ENCODE data around the gene PPP3CA. TPM values are rescaled to one million over a fixed set of nuclear protein-coding genes. Genes with fewer than 3 reads are reported as not detected.
A peak's percentile ranks its signal among the peaks of the same experiment; 100 is the strongest.

The PPP3CA gene
- total RNA-seq, 1 donor from 2014 or later: 36.5 TPM

DNA sequence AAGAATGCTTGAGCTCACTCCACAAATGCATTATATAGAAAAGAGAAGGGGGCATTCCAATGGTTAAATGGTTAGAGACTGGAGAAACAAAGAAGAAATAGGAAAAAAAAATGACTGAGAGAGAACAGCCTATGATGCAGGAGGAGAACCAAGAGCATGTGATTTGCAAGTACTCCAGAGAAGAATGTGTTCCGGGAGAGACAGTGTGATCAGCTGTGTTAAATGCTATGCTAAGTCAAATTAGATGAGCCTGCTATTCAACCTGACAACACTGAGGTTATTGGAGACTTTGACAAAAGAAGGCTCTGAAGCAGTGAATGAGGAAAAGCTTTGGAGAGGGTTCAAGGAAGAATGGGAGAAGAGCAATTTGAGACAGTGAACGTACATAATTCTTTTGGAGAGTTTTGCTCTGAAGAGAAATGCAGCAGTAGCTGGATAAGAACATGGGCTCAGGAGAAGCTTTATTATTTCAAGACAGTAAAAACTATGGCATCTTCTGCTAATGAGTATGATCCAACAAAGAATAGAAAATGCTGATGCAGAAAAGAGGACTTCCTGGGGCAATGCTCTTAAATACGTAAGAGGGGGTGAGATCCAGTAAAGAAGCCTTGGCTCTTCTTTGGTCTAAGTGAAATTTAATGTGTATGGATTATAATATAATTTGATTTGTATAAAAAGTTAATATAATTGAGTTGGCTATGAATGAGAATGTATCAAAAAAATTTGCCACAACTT lies 66.3 kb downstream of the PPP3CA start:
- Mint-ChIP-seq H3K27me3 (ENCODE audit: low read depth) (no peaks in the 10 kb centered on the region), H3K4me3 (ENCODE audit: unreplicated experiment) (no peak overlapping the region), H3K4me1 (ENCODE audit: low read depth) (peaks cover 44% of the 10 kb centered on the region), H3K27ac (ENCODE audit: unreplicated experiment) (no peak overlapping the region), H3K9me3 (ENCODE audit: low read depth) (peaks cover 3% of the 10 kb centered on the region), H3K36me3 (ENCODE audit: low read depth) (no peaks in the 10 kb centered on the region)
- no peak for DNase-seq (ENCODE audit: low spot score)
- TF ChIP-seq, protein P1, sequence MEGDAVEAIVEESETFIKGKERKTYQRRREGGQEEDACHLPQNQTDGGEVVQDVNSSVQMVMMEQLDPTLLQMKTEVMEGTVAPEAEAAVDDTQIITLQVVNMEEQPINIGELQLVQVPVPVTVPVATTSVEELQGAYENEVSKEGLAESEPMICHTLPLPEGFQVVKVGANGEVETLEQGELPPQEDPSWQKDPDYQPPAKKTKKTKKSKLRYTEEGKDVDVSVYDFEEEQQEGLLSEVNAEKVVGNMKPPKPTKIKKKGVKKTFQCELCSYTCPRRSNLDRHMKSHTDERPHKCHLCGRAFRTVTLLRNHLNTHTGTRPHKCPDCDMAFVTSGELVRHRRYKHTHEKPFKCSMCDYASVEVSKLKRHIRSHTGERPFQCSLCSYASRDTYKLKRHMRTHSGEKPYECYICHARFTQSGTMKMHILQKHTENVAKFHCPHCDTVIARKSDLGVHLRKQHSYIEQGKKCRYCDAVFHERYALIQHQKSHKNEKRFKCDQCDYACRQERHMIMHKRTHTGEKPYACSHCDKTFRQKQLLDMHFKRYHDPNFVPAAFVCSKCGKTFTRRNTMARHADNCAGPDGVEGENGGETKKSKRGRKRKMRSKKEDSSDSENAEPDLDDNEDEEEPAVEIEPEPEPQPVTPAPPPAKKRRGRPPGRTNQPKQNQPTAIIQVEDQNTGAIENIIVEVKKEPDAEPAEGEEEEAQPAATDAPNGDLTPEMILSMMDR (IDR thresholded peaks at IDR 0.05): no peak

- Mint-ChIP-seq H3K27ac (ENCODE audit: unreplicated experiment) (peak overlapping the region; percentile 68), H3K27me3 (ENCODE audit: low read depth) (no peaks in the 10 kb centered on the region), H3K36me3 (ENCODE audit: low read depth) (no peaks in the 10 kb centered on the region), H3K9me3 (ENCODE audit: low read depth) (peaks cover 3% of the 10 kb centered on the region), H3K4me1 (ENCODE audit: low read depth) (peaks cover 49% of the 10 kb centered on the region), H3K4me3 (ENCODE audit: unreplicated experiment) (no peak overlapping the region)
- DNase-seq (ENCODE audit: low spot score): no peak
- TF ChIP-seq, protein P1 (IDR thresholded peaks at IDR 0.05): no peak
Measured at GRCh38 chr4:101279377-101279871, 67.9 kb downstream of the PPP3CA start.

- H3K4me1 Mint-ChIP-seq (ENCODE audit: low read depth): peaks cover 47% of the 10 kb centered on the region
- no peaks in the 10 kb centered on the region for H3K36me3 Mint-ChIP-seq (ENCODE audit: low read depth)
- no peak overlapping the region for H3K4me3 Mint-ChIP-seq (ENCODE audit: unreplicated experiment)
- no peaks in the 10 kb centered on the region for H3K27me3 Mint-ChIP-seq (ENCODE audit: low read depth)
- TF ChIP-seq, protein P1 (IDR thresholded peaks at IDR 0.05): peak; percentile 10
- no peak for DNase-seq (ENCODE audit: low spot score)
- peaks cover 3% of the 10 kb centered on the region for H3K9me3 Mint-ChIP-seq (ENCODE audit: low read depth)
- peak overlapping the region; percentile 46 for H3K27ac Mint-ChIP-seq (ENCODE audit: unreplicated experiment)
Measured at GRCh38 chr4:101277671-101278070, 69.7 kb downstream of the PPP3CA start.

DNA sequence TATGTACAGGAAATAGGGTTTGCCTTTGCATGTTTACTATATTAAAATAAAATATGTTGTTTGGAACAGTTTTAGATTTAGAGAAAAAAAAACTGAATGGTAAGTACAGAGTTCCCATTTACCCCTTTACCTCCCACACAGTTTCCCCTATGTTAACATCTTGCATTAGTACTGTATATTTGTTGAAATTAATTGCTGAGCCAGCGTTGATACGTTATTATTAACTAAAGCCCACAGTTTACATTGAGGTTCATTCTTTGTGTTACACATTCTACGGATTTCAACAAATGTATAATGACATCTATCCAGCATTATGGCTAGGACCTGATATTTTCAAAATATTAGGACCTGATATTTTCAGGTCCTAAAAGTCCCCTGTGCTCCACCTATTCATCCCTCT lies 70.7 kb downstream of the PPP3CA start:
- H3K27ac Mint-ChIP-seq (ENCODE audit: unreplicated experiment): no peak overlapping the region
- peaks cover 47% of the 10 kb centered on the region for H3K4me1 Mint-ChIP-seq (ENCODE audit: low read depth)
- no peaks in the 10 kb centered on the region for H3K27me3 Mint-ChIP-seq (ENCODE audit: low read depth)
- TF ChIP-seq, protein P1 (IDR thresholded peaks at IDR 0.05): no peak
- H3K36me3 Mint-ChIP-seq (ENCODE audit: low read depth): no peaks in the 10 kb centered on the region
- no peak for DNase-seq (ENCODE audit: low spot score)
- H3K4me3 Mint-ChIP-seq (ENCODE audit: unreplicated experiment): no peak overlapping the region
- H3K9me3 Mint-ChIP-seq (ENCODE audit: low read depth): peaks cover 3% of the 10 kb centered on the region

DNA sequence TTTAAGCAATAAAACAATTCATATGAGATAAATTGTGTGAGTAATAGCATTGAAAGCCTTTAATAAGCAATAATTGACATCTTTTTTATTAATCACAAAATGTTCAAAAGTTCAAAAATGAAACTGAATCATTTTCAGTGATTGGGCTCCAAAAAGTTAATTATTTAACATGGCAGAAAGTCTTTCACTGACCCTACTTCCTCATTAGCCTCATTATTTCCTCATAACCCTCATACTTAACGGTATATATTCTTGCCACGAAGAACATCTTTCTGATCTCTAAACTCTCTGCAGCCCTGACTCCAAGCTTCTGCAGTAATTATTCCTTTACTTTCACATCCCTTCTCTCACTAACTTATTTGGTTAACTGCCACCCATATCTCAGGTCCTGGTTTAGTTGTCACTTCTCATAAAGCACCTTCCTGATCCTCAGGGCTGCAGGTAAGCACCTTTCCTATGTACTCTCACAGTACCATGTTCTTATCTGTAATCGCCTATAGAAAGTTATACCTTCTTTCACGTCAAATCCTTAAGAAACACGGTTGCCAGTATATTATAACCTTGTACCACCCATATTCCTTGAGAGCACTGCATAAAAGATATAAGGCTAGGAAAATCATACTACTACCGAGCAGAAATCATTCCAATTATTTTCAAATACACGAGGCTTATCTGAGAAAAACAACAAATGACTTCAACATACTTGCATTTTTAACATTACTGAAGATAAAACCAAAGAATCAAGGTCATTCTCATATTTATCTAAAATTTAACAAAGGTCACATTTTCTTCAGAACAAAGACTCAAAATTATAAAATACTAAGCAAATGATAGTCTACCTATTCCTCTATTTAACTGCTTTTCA lies 72.2 kb downstream of the PPP3CA start:
- TF ChIP-seq, protein P1 (IDR thresholded peaks at IDR 0.05): no peak
- H3K4me1 Mint-ChIP-seq (ENCODE audit: low read depth): peaks cover 42% of the 10 kb centered on the region
- no peak overlapping the region for H3K27ac Mint-ChIP-seq (ENCODE audit: unreplicated experiment)
- no peaks in the 10 kb centered on the region for H3K36me3 Mint-ChIP-seq (ENCODE audit: low read depth)
- H3K9me3 Mint-ChIP-seq (ENCODE audit: low read depth): peaks cover 3% of the 10 kb centered on the region
- no peak for DNase-seq (ENCODE audit: low spot score)
- no peak overlapping the region for H3K4me3 Mint-ChIP-seq (ENCODE audit: unreplicated experiment)
- no peaks in the 10 kb centered on the region for H3K27me3 Mint-ChIP-seq (ENCODE audit: low read depth)

Measured in chondrocyte (in vitro differentiated cells).